ENCODE measurements around the gene TMEM150B. TPM values are rescaled to one million over a fixed set of nuclear protein-coding genes. Genes with fewer than 3 reads are reported as not detected.

The TMEM150B gene, protein sequence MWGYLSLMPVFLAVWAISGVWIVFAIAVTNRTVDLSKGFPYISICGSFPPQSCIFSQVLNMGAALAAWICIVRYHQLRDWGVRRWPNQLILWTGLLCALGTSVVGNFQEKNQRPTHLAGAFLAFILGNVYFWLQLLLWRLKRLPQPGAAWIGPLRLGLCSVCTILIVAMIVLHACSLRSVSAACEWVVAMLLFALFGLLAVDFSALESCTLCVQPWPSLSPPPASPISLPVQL
- total RNA-seq (10 to 100 TPM in 2 of 9 donors, 1 to 10 TPM in 6, under 1 TPM in 1; 0.11 to 20.8 (median 7.9) TPM), polyA plus RNA-seq (1 to 10 TPM in 2 of 3 donors, under 1 TPM in 1; 0.51 to 4.7 (median 2.5) TPM)
- long read RNA-seq, donor 1: 0 reads
- long read RNA-seq, donor 2, partial matches to known transcripts: 0 of 1 reads
- long read RNA-seq, donor 2, other reads (novel, unspliced or antisense): 0 of 1 reads
- long read RNA-seq, donor 3: 0 reads
- long read RNA-seq, donor 4: 0 reads
- long read RNA-seq, donor 5: 0 reads
- long read RNA-seq, donor 6: 0 reads
- long read RNA-seq, donor 7: 0 reads
- long read RNA-seq, donor 8, partial matches to known transcripts: 1,979 of 2,796 reads
- long read RNA-seq, donor 8, other reads (novel, unspliced or antisense): 817 of 2,796 reads
- long read RNA-seq, donor 9: 0 reads
- long read RNA-seq, donor 10: 0 reads

GRCh38 chr19:55325172-55325571, at the start of gene TMEM150B:
TSS of gene TMEM150B (minus strand) at chr19:55325341. CDS start at chr19:55321036, 4,305 bp downstream.
- no peaks in the 10 kb centered on the region for H3K27me3 ChIP-seq
- no peak within 1 kb of the TSS for H3K4me3 ChIP-seq
- H3K4me1 ChIP-seq (replicated peaks in 1 of 2): peaks cover 0 to 4% of the 10 kb centered on the region in 2 donors
- TF ChIP-seq POLR2A (IDR thresholded peaks at IDR 0.05): no peak
- TF ChIP-seq, protein P1, sequence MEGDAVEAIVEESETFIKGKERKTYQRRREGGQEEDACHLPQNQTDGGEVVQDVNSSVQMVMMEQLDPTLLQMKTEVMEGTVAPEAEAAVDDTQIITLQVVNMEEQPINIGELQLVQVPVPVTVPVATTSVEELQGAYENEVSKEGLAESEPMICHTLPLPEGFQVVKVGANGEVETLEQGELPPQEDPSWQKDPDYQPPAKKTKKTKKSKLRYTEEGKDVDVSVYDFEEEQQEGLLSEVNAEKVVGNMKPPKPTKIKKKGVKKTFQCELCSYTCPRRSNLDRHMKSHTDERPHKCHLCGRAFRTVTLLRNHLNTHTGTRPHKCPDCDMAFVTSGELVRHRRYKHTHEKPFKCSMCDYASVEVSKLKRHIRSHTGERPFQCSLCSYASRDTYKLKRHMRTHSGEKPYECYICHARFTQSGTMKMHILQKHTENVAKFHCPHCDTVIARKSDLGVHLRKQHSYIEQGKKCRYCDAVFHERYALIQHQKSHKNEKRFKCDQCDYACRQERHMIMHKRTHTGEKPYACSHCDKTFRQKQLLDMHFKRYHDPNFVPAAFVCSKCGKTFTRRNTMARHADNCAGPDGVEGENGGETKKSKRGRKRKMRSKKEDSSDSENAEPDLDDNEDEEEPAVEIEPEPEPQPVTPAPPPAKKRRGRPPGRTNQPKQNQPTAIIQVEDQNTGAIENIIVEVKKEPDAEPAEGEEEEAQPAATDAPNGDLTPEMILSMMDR (IDR thresholded peaks at IDR 0.05): no peak
- no peaks in the 10 kb centered on the region for H3K36me3 ChIP-seq (replicated peaks in 1 of 2)
- peak within 1 kb of the TSS; percentile 22 to 77 (median 60) for H3K27ac ChIP-seq
- 69 to 84% (median 74%) methylated on average over 10 to 14 of the region's 14 CpGs for WGBS, 4 donors
- H3K9me3 ChIP-seq (replicated peaks in 1 of 3): no peaks in the 10 kb centered on the region
- no peak for DNase-seq
- intact Hi-C loops (cut with DNase I): no loop called here

DNA sequence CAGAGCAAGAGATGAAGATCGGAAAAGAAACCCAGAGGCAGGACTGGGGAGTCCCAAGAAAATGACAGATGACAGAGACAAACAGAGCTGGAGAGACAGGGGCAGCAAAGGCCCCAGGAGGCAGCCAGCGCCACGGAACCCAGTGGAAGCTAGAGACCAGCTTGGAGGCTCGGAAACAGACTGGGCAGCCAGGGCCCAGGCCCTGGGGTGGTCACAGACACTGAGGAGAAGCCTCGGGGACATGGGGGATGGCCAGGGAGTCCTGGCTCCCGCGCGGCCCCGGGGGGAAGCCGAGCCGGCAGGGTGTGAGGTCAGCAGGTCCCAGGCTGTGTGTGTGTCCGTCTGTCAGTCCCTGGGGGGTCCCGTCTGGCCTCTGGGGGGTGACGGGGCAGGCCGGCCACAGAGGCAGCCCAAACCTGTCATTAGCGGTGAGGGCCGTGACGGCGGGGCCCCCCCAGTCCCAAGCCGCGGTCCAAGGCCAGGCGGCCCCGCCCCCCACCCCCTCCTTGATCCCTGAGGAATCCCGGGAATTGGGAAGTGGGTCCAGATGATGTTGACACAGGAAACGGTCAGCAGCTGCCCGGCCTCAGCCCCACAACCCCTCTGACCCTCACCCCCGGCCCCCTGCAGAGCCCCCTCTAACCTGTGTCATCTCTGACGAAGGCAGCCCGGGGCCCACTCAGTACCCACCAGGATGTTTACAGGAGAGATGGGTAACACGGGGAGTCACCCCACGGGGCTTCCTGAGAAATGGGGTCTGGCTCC, 49.0 kb upstream of the TMEM150B start:
- no peak for DNase-seq
- Histone ChIP-seq H3K4me1 (replicated peaks in 1 of 2) (peaks cover 0 to 6% of the 10 kb centered on the region in 2 donors), H3K36me3 (replicated peaks in 1 of 2) (no peaks in the 10 kb centered on the region), H3K4me3 (no peak overlapping the region), H3K27ac (no peak overlapping the region), H3K27me3 (peaks cover 50% of the 10 kb centered on the region), H3K9me3 (replicated peaks in 1 of 3) (no peaks in the 10 kb centered on the region)
- TF ChIP-seq, protein P1 (IDR thresholded peaks at IDR 0.05): no peak
- no peak for TF ChIP-seq POLR2A (IDR thresholded peaks at IDR 0.05)
- 15 to 35% (median 19%) methylated on average over 10 to 31 of the region's 31 CpGs for WGBS, 4 donors
- intact Hi-C loops (cut with DNase I): no loop called here

DNA sequence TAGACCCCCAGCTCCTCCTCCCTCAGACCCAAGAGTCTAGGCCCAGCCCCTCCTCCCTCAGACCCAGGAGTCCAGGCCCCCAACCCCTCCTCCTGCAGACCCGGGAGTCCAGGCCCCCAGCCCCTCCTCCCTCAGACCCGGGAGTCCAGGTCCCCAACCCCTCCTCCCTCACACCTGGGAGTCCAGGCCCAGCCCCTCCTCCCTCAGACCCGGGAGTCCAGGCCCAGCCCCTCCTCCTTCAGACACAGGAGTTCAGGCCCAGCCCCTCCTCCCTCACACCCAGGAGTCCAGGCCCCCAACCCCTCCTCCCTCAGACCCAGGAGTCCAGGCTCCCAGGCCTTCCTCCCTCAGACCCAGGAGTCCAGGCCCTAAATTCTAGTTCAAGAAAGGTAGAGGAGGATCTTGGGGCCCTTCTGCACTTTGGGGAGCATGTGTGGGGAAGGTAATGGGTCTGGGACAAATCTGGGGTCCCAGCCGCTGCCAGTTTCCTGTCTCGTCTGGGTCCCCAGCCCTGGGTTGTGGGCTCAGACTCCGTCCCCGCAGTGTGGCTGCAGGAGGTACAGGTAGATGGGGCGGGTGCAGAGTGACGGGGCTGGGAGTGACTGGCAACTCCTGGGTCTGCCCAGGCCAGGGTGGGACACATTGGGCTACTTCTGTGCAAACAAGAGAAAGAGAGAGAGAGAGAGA, 48.3 kb upstream of the TMEM150B start:
- Histone ChIP-seq H3K36me3 (replicated peaks in 1 of 2) (no peaks in the 10 kb centered on the region), H3K27ac (no peak overlapping the region), H3K4me3 (no peak overlapping the region), H3K9me3 (replicated peaks in 1 of 3) (no peaks in the 10 kb centered on the region), H3K27me3 (peaks cover 57% of the 10 kb centered on the region), H3K4me1 (replicated peaks in 1 of 2) (peaks cover 0 to 6% of the 10 kb centered on the region in 2 donors)
- WGBS, 4 donors: 60 to 85% (median 68%) methylated on average over 4 to 9 of the region's 9 CpGs
- intact Hi-C loops (cut with DNase I): no loop called here
- no peak for DNase-seq
- TF ChIP-seq, protein P1 (IDR thresholded peaks at IDR 0.05): no peak
- TF ChIP-seq POLR2A (IDR thresholded peaks at IDR 0.05): no peak

All from adrenal gland (tissue), 19 donors.